Activated naive CD8-positive, alpha-beta T cell treated with anti-CD3 and anti-CD28 coated beads for 36 hours (primary cell): ENCODE measurements around the gene TFEB. TPM values are rescaled to one million over a fixed set of nuclear protein-coding genes. Genes with fewer than 3 reads are reported as not detected.

Experiments
- DNase-seq: peaks from one replicate; pipeline ENCODE4 v3.0.0; 2021
- H3K27ac Mint-ChIP-seq: one replicate; pipeline ENCODE4 v1.8.0; 2022; ENCODE audit warnings: mild to moderate bottlenecking, moderate library complexity, mixed read lengths
- H3K27me3 Mint-ChIP-seq: one replicate; pipeline ENCODE4 v1.8.0; 2022; ENCODE audit warnings: mild to moderate bottlenecking, mixed read lengths
- H3K36me3 Mint-ChIP-seq: one replicate; pipeline ENCODE4 v1.8.0; 2021; ENCODE audit warnings: mild to moderate bottlenecking, mixed read lengths
- H3K4me1 Mint-ChIP-seq: one replicate; pipeline ENCODE4 v1.8.0; 2021; ENCODE audit warnings: mixed read lengths
- H3K4me3 Mint-ChIP-seq: one replicate; pipeline ENCODE4 v1.8.0; 2022; ENCODE audit warnings: mild to moderate bottlenecking, moderate library complexity, mixed read lengths
- H3K9me3 Mint-ChIP-seq: one replicate; pipeline ENCODE4 v1.8.0; 2022; ENCODE audit warnings: mixed read lengths
- total RNA-seq, 2 experiments: library from RNA; stranded (reverse); gene quantifications; one replicate each; pipeline ENCODE4 v1.2.3, GENCODE V29; 2021

The TFEB gene
- total RNA-seq, 2 experiments from 2014 or later = 9.3 to 11.5 TPM

DNA sequence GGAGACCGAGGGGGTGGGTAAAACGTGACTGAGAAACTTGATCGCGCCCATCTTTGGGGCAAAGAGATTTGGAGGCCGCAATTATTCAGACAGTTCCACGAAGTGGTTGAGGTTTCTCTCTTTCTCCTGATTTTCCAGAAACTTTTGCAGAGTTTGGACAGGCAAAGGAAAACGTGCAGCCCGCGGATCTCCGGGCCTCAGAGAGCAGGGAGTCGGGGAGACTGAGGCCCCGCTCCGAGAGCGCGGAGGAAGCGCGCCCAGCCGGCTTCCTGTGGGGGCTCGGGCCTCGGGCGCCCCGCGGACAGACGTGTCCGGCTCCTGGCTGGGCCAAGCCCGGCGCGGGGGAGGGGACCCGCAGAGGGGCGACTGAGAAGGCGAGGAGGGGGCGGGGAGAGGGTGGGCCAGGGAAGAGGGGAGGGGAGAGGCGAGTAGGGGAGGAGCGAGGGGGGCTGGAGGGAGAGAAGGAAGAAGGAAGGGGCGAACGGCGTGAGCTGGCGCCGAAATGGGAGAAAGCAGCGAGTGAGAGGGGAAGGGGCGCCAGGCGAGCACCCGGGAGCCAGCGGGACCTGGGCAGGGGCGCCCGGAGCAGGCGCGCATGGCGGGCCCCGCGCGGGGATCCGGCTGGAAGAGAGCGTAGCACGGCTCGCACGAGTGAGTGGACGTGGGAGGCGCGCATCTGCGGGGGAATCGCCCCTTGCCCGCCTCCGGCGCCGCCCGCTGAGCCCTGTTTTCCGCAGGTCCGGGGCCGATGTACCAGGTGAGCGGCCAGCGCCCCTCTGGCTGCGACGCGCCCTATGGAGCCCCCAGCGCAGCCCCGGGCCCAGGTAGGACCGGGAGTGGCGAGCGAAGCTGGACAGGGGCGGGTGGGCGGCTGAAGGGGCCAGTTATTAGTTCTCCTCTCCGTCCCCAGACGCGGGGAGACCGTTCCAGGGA is 97.1 kb downstream of the TFEB start, which contains the start of gene MDFI:
TSS of gene MDFI (plus strand) at position 467 of the 933 bp plus-strand sequence. CDS start at position 749, 282 bp downstream.
- H3K36me3 Mint-ChIP-seq = no peaks in the 10 kb centered on the region
- H3K9me3 Mint-ChIP-seq = no peaks in the 10 kb centered on the region
- DNase-seq = no peak
- no peak within 1 kb of the TSS for H3K27ac Mint-ChIP-seq
- H3K4me1 Mint-ChIP-seq = peaks cover 3% of the 10 kb centered on the region
- H3K27me3 Mint-ChIP-seq = peaks cover 59% of the 10 kb centered on the region
- peak within 1 kb of the TSS; percentile 64 for H3K4me3 Mint-ChIP-seq

DNA sequence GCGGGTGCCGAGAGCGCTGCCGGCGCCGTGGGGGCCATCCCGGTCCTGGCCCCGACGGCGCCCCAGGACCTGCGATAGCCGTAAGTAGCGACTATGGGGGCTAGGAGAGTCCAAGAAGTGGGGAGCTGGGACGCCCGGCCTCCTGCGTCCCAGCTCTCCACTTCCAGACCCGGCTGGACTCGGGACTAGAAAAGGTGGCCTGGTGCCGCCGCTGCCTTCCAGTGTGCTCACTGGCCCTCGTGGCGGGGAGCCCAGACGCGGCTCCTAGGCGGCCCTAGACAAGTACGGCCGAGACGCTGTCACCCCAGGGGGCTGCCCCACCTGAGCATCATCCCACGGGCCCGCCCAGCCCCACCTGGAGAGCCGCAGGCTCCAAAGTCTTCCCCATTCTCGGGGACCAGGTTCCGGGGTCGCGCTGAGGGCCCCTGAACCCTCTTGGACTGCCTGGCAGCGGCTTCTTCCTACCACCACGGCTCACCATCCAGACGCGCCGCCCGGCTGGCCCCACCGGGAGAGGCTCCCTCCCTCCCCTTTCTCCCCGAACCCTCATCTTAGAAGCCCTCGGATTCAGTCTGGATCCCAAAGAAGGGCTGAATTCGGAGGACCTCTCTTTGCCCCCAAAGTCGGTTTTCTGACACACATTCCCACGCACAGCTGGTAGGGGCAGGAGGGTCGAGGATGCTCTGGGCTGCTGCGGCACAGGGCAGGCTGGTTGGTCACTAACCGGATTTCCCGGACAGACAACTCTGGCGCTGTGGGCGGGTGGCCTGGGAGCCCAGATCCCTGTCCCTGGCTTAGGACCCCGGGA is 98.0 kb downstream of the TFEB start:
- no peak overlapping the region for H3K27ac Mint-ChIP-seq
- peak overlapping the region; percentile 64 for H3K4me3 Mint-ChIP-seq
- peaks cover 55% of the 10 kb centered on the region for H3K27me3 Mint-ChIP-seq
- peaks cover 3% of the 10 kb centered on the region for H3K4me1 Mint-ChIP-seq
- H3K9me3 Mint-ChIP-seq = no peaks in the 10 kb centered on the region
- DNase-seq = no peak
- no peaks in the 10 kb centered on the region for H3K36me3 Mint-ChIP-seq

DNA sequence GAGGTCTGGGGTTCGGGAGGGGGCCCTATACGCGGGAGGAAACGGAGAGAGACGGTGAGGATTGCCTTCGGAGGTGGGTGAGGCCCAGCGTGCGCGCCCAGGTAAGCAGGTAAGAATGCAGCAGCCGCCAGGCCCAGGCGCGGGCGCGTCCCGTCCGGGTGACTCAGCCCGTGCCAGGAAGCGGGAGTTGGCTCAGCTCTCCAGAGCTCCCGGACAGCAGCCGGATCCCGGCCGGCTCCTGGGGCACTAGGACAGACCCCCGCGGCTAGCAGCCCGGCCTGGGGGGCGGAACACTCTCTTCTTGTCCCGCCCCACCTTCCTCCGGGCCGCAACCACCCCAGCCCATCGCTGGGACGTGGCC is 98.6 kb downstream of the TFEB start:
- H3K4me3 Mint-ChIP-seq = no peak overlapping the region
- DNase-seq = no peak
- H3K27me3 Mint-ChIP-seq = peaks cover 53% of the 10 kb centered on the region
- no peak overlapping the region for H3K27ac Mint-ChIP-seq
- H3K9me3 Mint-ChIP-seq = no peaks in the 10 kb centered on the region
- peaks cover 3% of the 10 kb centered on the region for H3K4me1 Mint-ChIP-seq
- H3K36me3 Mint-ChIP-seq = no peaks in the 10 kb centered on the region

DNA sequence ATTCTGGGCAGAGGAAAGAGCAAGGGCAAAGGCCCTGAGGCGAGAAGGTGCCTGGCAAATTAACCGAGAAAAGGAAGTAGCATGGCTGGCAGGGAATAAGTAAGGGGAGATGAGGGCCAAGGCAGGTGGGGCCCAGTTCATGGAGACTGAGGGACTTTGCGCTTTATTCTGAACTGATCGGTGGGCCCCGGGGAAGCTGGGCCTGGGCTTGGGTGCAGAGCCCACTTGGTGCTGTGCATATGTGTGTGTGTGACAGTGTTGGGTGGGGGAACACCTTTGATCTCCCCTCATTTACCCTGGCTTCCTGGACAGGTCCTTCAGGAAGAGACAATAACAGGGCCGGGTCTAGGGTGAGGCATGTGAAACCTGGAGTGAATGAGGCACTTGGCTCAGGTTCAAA is 100.0 kb downstream of the TFEB start:
- Mint-ChIP-seq H3K36me3 (no peaks in the 10 kb centered on the region), H3K9me3 (no peaks in the 10 kb centered on the region), H3K4me3 (no peak overlapping the region), H3K27ac (no peak overlapping the region), H3K27me3 (peaks cover 45% of the 10 kb centered on the region), H3K4me1 (peaks cover 3% of the 10 kb centered on the region)
- DNase-seq = no peak

DNA sequence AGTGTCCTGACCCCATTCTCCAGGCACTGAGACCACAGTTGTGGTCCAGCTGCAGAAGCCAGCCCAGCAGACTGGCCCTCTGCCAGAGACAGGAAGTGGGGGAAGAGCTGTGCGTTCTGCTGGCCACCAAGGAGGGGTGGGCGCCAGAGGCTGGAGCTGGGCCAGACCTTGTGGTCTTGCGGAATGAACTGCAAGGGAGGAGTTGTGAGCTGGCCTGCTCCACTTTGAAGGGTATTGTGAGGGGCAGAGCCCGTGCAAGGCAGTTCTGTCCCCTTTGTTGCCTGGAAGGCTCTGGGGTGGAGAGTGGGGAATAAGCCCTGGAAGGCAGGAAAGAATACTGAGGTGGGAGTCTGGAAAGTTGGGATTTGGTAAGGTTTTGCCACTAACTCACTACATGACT is 100.8 kb downstream of the TFEB start:
- Mint-ChIP-seq H3K4me1 (peaks cover 3% of the 10 kb centered on the region), H3K27ac (no peak overlapping the region), H3K27me3 (peaks cover 38% of the 10 kb centered on the region), H3K9me3 (no peaks in the 10 kb centered on the region), H3K4me3 (no peak overlapping the region), H3K36me3 (no peaks in the 10 kb centered on the region)
- no peak for DNase-seq

Other genes with a start within 250 kb of the TFEB start
- gene FOXP4, start 189.2 kb downstream of the TFEB start, total RNA-seq = 10 to 100 TPM; 11.1 to 11.3 TPM
- gene MDFI, start 97.1 kb downstream of the TFEB start, total RNA-seq = not detected
- not detected for gene PGC, start 11.8 kb upstream of the TFEB start, total RNA-seq
- 1 to 10 TPM; 3.1 to 5.2 TPM for gene FRS3, start 44.3 kb upstream of the TFEB start, total RNA-seq
- not detected for gene PRICKLE4, start 45.2 kb upstream of the TFEB start, total RNA-seq
- gene TOMM6, start 52.1 kb upstream of the TFEB start, total RNA-seq = 100 to 1,000 TPM; 423 to 429 TPM
- gene USP49, start 159.8 kb upstream of the TFEB start, total RNA-seq = 1 to 10 TPM; 4.4 to 4.5 TPM
- gene MED20, start 185.5 kb upstream of the TFEB start, total RNA-seq = 10 to 100 TPM; 19.8 to 22.3 TPM
- 10 to 100 TPM; 75.7 to 79.1 TPM for gene BYSL, start 185.9 kb upstream of the TFEB start, total RNA-seq
- 100 to 1,000 TPM; 396 to 403 TPM for gene CCND3, start 206.2 kb upstream of the TFEB start, total RNA-seq